ENCODE data around the gene CHD9NB.
A peak's percentile ranks its signal among the peaks of the same experiment; 100 is the strongest.

Gene CHD9NB

GRCh38 chr16:53064081-53064578 lies 11.4 kb upstream of the CHD9NB start:
- H3K9ac ChIP-seq, result no peak overlapping the region
- 0 out of 2 replicates have a peak, but pooled peaks cover 4% of the 10 kb centered on the region for H4K20me1 ChIP-seq (ENCODE audit: insufficient read depth)
- no peak overlapping the region for H2AFZ ChIP-seq (ENCODE audit: low read depth)
- peaks cover 24% of the 10 kb centered on the region; the same call in 1 of the 2 replicates for H3K79me2 ChIP-seq (ENCODE audit: insufficient read depth, low read depth)
- no peaks in the 10 kb centered on the region for H3K27me3 ChIP-seq (ENCODE audit: insufficient read depth, low read depth)
- no peak overlapping the region for H3K4me3 ChIP-seq (IDR thresholded peaks at IDR 0.05; ENCODE audit: insufficient read depth, low read depth, low read length)
- no peak overlapping the region for H3K27ac ChIP-seq
- H3K36me3 ChIP-seq (ENCODE audit: insufficient read depth), result no peaks in the 10 kb centered on the region
- no peak overlapping the region for H3K4me2 ChIP-seq
- TF ChIP-seq CTCF (conservative IDR thresholded peaks at IDR 0.05; ENCODE audit: low read depth, low read length), result no peak
- H3K4me1 ChIP-seq (ENCODE audit: low read depth, poor library complexity, severe bottlenecking), result peaks cover 40% of the 10 kb centered on the region

- Histone ChIP-seq H3K27me3 (ENCODE audit: insufficient read depth, low read depth) (no peaks in the 10 kb centered on the region), H4K20me1 (ENCODE audit: insufficient read depth) (0 out of 2 replicates have a peak, but pooled peaks cover 4% of the 10 kb centered on the region), H2AFZ (ENCODE audit: low read depth) (no peak overlapping the region), H3K4me3 (IDR thresholded peaks at IDR 0.05; ENCODE audit: insufficient read depth, low read depth, low read length) (no peak overlapping the region), H3K36me3 (ENCODE audit: insufficient read depth) (no peaks in the 10 kb centered on the region), H3K27ac (peak overlapping the region; percentile 5; the same call in 1 of the 2 replicates), H3K9ac (no peak overlapping the region), H3K4me1 (ENCODE audit: low read depth, poor library complexity, severe bottlenecking) (peaks cover 45% of the 10 kb centered on the region), H3K79me2 (ENCODE audit: insufficient read depth, low read depth) (peaks cover 35% of the 10 kb centered on the region), H3K4me2 (peak overlapping the region; percentile 43)
- no peak for TF ChIP-seq CTCF (conservative IDR thresholded peaks at IDR 0.05; ENCODE audit: low read depth, low read length)
Observed at GRCh38 chr16:53061701-53062159, 9.0 kb upstream of the CHD9NB start.

- H3K27me3 ChIP-seq (ENCODE audit: insufficient read depth, low read depth), result no peaks in the 10 kb centered on the region
- no peak overlapping the region for H2AFZ ChIP-seq (ENCODE audit: low read depth)
- no peak overlapping the region for H3K4me3 ChIP-seq (IDR thresholded peaks at IDR 0.05; ENCODE audit: insufficient read depth, low read depth, low read length)
- H3K36me3 ChIP-seq (ENCODE audit: insufficient read depth), result no peaks in the 10 kb centered on the region
- peaks cover 48% of the 10 kb centered on the region for H3K4me1 ChIP-seq (ENCODE audit: low read depth, poor library complexity, severe bottlenecking)
- H3K4me2 ChIP-seq, result peak overlapping the region; percentile 43; the same call in 1 of the 2 replicates
- 0 out of 2 replicates have a peak, but pooled peaks cover 4% of the 10 kb centered on the region for H4K20me1 ChIP-seq (ENCODE audit: insufficient read depth)
- peak overlapping the region; percentile 5; the same call in 1 of the 2 replicates for H3K27ac ChIP-seq
- peaks cover 39% of the 10 kb centered on the region for H3K79me2 ChIP-seq (ENCODE audit: insufficient read depth, low read depth)
- TF ChIP-seq CTCF (conservative IDR thresholded peaks at IDR 0.05; ENCODE audit: low read depth, low read length), result no peak
- H3K9ac ChIP-seq, result no peak overlapping the region
Observed at GRCh38 chr16:53061256-53061655, 8.6 kb upstream of the CHD9NB start.

GRCh38 chr16:53059672-53060071 lies 7.0 kb upstream of the CHD9NB start:
- H3K27me3 ChIP-seq (ENCODE audit: insufficient read depth, low read depth), result no peaks in the 10 kb centered on the region
- no peak overlapping the region for H3K4me3 ChIP-seq (IDR thresholded peaks at IDR 0.05; ENCODE audit: insufficient read depth, low read depth, low read length)
- no peak for TF ChIP-seq CTCF (conservative IDR thresholded peaks at IDR 0.05; ENCODE audit: low read depth, low read length)
- no peak overlapping the region for H3K27ac ChIP-seq
- H3K9ac ChIP-seq, result no peak overlapping the region
- H3K4me2 ChIP-seq, result no peak overlapping the region
- H3K4me1 ChIP-seq (ENCODE audit: low read depth, poor library complexity, severe bottlenecking), result peaks cover 48% of the 10 kb centered on the region
- H3K79me2 ChIP-seq (ENCODE audit: insufficient read depth, low read depth), result peaks cover 51% of the 10 kb centered on the region
- H3K36me3 ChIP-seq (ENCODE audit: insufficient read depth), result no peaks in the 10 kb centered on the region
- 0 out of 2 replicates have a peak, but pooled peaks cover 4% of the 10 kb centered on the region for H4K20me1 ChIP-seq (ENCODE audit: insufficient read depth)
- no peak overlapping the region for H2AFZ ChIP-seq (ENCODE audit: low read depth)

Measured in KMS-11 (cell line).